K562 (cell line): Measurements from ENCODE around the gene AKAP7. TPM values are rescaled to one million over a fixed set of nuclear protein-coding genes. Genes with fewer than 3 reads are reported as not detected.

Source experiments
- ATAC-seq: fragments of 200-7000 bp; cut with Tn5 transposase; 3 replicates; pipeline ENCODE4 v1.9.1; 2020; ENCODE audit warnings: moderate library complexity
- BruUV-seq: library from RNA; stranded (reverse); fragments of 400-500 nt; replicated peaks from 2 replicates; lab custom pipeline; 2021; lab: Mats Ljungman, UMichigan
- CTCF ChIA-PET: fragments of 300-600 bp; formaldehyde crosslinking; extraction: SDS; loops from one replicate; lab custom pipeline; 2021; ENCODE audit warnings: low intra/inter-chr PET ratio; lab: Yijun Ruan, JAX
- POLR2A ChIA-PET: fragments of 300-600, 350-650 bp; sonication (Branson Sonifier 250); formaldehyde crosslinking; extraction: SDS; loops from one replicate; lab custom pipeline; 2021; ENCODE audit warnings: antibody characterized with exemption, inconsistent platforms; lab: Yijun Ruan, JAX
- DNase-seq, 4 experiments: peaks; one replicate each; pipeline versions ENCODE4 v3.0.0 to v3.0.0-alpha.2; 2011 to 2018; ENCODE audit warnings: low spot score in 3 of 4, mixed read lengths in 3 of 4; ENCODE audit errors: extremely low read depth in 1 of 4
- FAIRE-seq: peaks from 2 replicates; lab custom pipeline; 2011; peaks lifted over from hg19 to GRCh38; lab: Jason Lieb, UNC
- H2AFZ ChIP-seq: 2 replicates; pipeline ENCODE4 v1.6.0; 2011; ENCODE audit warnings: low read depth, low read length, control low read depth, inconsistent platforms
- H3K27ac ChIP-seq: fragments of 200-600 bp; 3 replicates; pipeline ENCODE4 v1.8.0; 2011; ENCODE audit warnings: low read depth, mild to moderate bottlenecking, control low read depth, inconsistent platforms, low read length, moderate library complexity, mixed read lengths; ENCODE audit errors: extremely low read depth
- H3K27me3 ChIP-seq, 2 experiments: fragments of 300-600 bp in 1 of 2; 2 replicates in 1 of 2; 3 replicates in 1 of 2; pipeline versions ENCODE4 v1.6.0 to v1.8.0; 2011; ENCODE audit warnings: inconsistent platforms in 2 of 2, low read length in 2 of 2, mild to moderate bottlenecking in 1 of 2, mixed read lengths in 1 of 2, moderate library complexity in 1 of 2; ENCODE audit not compliant: control insufficient read depth in 2 of 2, insufficient read depth in 2 of 2
- H3K36me3 ChIP-seq: fragments of 300-600 bp; 3 replicates; pipeline ENCODE4 v1.8.0; 2011; ENCODE audit warnings: mild to moderate bottlenecking, low read length, inconsistent platforms; ENCODE audit not compliant: control insufficient read depth, insufficient read depth
- H3K4me1 ChIP-seq, 2 experiments: fragments of 200-600 bp in 1 of 2; replicated peaks in 1 of 2; 2 replicates in 1 of 2; 3 replicates in 1 of 2; pipeline versions ENCODE4 v1.5.1 to v1.8.0; 2011; ENCODE audit warnings: inconsistent platforms in 2 of 2, low read length in 2 of 2, mild to moderate bottlenecking in 1 of 2, mixed read lengths in 1 of 2, moderate library complexity in 1 of 2; ENCODE audit not compliant: control insufficient read depth in 2 of 2, insufficient read depth in 2 of 2
- H3K4me2 ChIP-seq: 2 replicates; pipeline ENCODE4 v1.6.1; 2011; ENCODE audit warnings: low read length, control low read depth, inconsistent platforms, mixed read lengths; ENCODE audit not compliant: insufficient read depth
- H3K4me3 ChIP-seq: fragments of 200-600 bp; sonication (generic), shearing (Covaris generic); 2 replicates; pipeline ENCODE4 v1.5.1; 2016; ENCODE audit warnings: control low read depth, inconsistent platforms
- H3K79me2 ChIP-seq: fragments of 200-600 bp; 3 replicates; pipeline ENCODE4 v1.8.0; 2011; ENCODE audit warnings: low read length, inconsistent platforms; ENCODE audit not compliant: control insufficient read depth, insufficient read depth
- H3K9ac ChIP-seq, 2 experiments: 2 replicates each; pipeline versions ENCODE4 v1.6.0 to v1.6.1; 2011; ENCODE audit warnings: low read depth in 2 of 2, low read length in 2 of 2, control low read depth in 1 of 2, inconsistent platforms in 1 of 2, mild to moderate bottlenecking in 1 of 2, mixed read lengths in 1 of 2; ENCODE audit not compliant: insufficient read depth in 1 of 2
- H3K9me1 ChIP-seq: one replicate; pipeline ENCODE4 v1.6.0; 2011; ENCODE audit warnings: inconsistent platforms, mild to moderate bottlenecking, low read length, moderate library complexity; ENCODE audit not compliant: control insufficient read depth, insufficient read depth
- H3K9me3 ChIP-seq: replicated peaks from 2 replicates; pipeline ENCODE4 v1.5.1; 2011; ENCODE audit warnings: low read depth, low read length, inconsistent platforms; ENCODE audit not compliant: control insufficient read depth, insufficient read depth
- H4K20me1 ChIP-seq: replicated peaks from 2 replicates; pipeline ENCODE4 v1.6.1; 2011; ENCODE audit warnings: low read length, inconsistent platforms, mixed read lengths; ENCODE audit not compliant: control insufficient read depth, insufficient read depth
- CREBBP ChIP-seq: IDR thresholded peaks from one replicate; pipeline ENCODE4 v1.6.1; 2012; ENCODE audit warnings: low read depth, mild to moderate bottlenecking, control low read depth, inconsistent platforms, low read length
- DNMT1 ChIP-seq: fragments of 450-650 bp; IDR thresholded peaks from 2 replicates; pipeline ENCODE4 v1.6.1; 2016; ENCODE audit warnings: antibody characterized with exemption, mild to moderate bottlenecking
- E2F8 ChIP-seq: fragments of 450-650 bp; IDR thresholded peaks from 2 replicates; pipeline ENCODE4 v1.7.1; 2018; ENCODE audit warnings: mild to moderate bottlenecking, low read depth; ENCODE audit not compliant: partially characterized antibody
- EHMT2 ChIP-seq: fragments of 450-650 bp; IDR thresholded peaks from 2 replicates; pipeline ENCODE4 v1.6.1; 2018; ENCODE audit warnings: antibody characterized with exemption
- HDAC6 ChIP-seq: IDR thresholded peaks from 2 replicates; pipeline ENCODE4 v1.6.1; 2012; ENCODE audit warnings: low read depth, mild to moderate bottlenecking, control low read depth, inconsistent platforms, low read length, moderate library complexity
- KDM2B ChIP-seq: fragments of 250-450 bp; sonication (Bioruptor Pico); IDR thresholded peaks from 2 replicates; pipeline ENCODE4 v1.8.0; 2021; ENCODE audit warnings: mild to moderate bottlenecking, moderate library complexity
- NR1H2 ChIP-seq: sonication (generic); formaldehyde crosslinking; IDR thresholded peaks from 2 replicates; pipeline ENCODE4 v1.4.0; 2020; ENCODE audit warnings: mild to moderate bottlenecking, missing genetic modification reagents
- POLR2G ChIP-seq: fragments of 200-400 bp; formaldehyde crosslinking; IDR thresholded peaks from 2 replicates; pipeline ENCODE4 v1.6.1; 2017; ENCODE audit warnings: low read depth, mild to moderate bottlenecking, antibody characterized with exemption, low read length, moderate library complexity
- SPI1 ChIP-seq: IDR thresholded peaks from 2 replicates; pipeline ENCODE4 v1.6.1; 2011; ENCODE audit warnings: low read depth, low read length, control low read depth, borderline replicate concordance
- ZNF197 ChIP-seq: fragments of 200-800 bp; sonication (Bioruptor generic); IDR thresholded peaks from 2 replicates; pipeline ENCODE4 v1.6.1; 2016; ENCODE audit warnings: low read depth, missing genetic modification characterization, missing compliant biosample characterization
- ZNF23 ChIP-seq: fragments of 250-450 bp; sonication (Bioruptor Pico); IDR thresholded peaks from 2 replicates; pipeline ENCODE4 v1.4.0; 2020; ENCODE audit warnings: mild to moderate bottlenecking
- WGBS: fragments of 100-300 bp; shearing (Covaris generic); methylation state at CpG from one replicate; pipeline ENCODE4 v1.1.6; 2016; ENCODE audit warnings: low coverage, mixed read lengths; ENCODE audit not compliant: insufficient coverage; ENCODE audit errors: missing lambda C conversion rate; 5-methylcytosine and 5-hydroxymethylcytosine counted together
- in situ Hi-C: fragments of 300-500 bp; cut with MboI; formaldehyde crosslinking; loops from 4 replicates; pipeline ENCODE4 v1.15.0; 2018; ENCODE audit warnings: inconsistent platforms, mixed read lengths
- intact Hi-C: fragments of 100-400 bp; cut with micrococcal nuclease; formaldehyde crosslinking; loops from 2 replicates; pipeline ENCODE4 v1.14.2; 2022
- polyA plus RNA-seq, 8 experiments: library from polyadenylated mRNA; depleted of rRNA in 4 of 8; stranded (reverse) in 5 of 8; unstranded in 3 of 8; fragments of >200 nt; fragmentation: Nextera tagmentation in 2 of 8; fragmentation: Illumina TruSeq in 1 of 8; extraction: Ambion mirVana in 2 of 8; extraction: Trizol in 1 of 8; gene quantifications; 2 replicates each; pipeline versions ENCODE4 v1.2.1 to v1.2.3, GENCODE V29; 2011 to 2014; ENCODE audit warnings: inconsistent platforms in 1 of 8, missing spikeins in 1 of 8
- total RNA-seq, 7 experiments: library from RNA; depleted of rRNA in 6 of 7; stranded (reverse); fragments of >200 nt in 6 of 7; fragmentation: Illumina TruSeq in 2 of 7; extraction: Trizol in 2 of 7; gene quantifications; 2 replicates each; pipeline versions ENCODE4 v1.2.1 to v1.2.3, GENCODE V29; 2011 to 2021; ENCODE audit warnings: low replicate concordance in 1 of 7
- TF ChIP-seq, protein P1 (sequence below), 2 experiments: fragments of 450-650 bp in 1 of 2; sonication (generic) in 1 of 2; formaldehyde crosslinking; conservative IDR thresholded peaks; 2 replicates each; pipeline versions ENCODE4 v1.4.0 to v1.8.1; 2020 to 2022; ENCODE audit warnings: mild to moderate bottlenecking in 1 of 2, missing genetic modification reagents in 1 of 2

The AKAP7 gene
- total and polyA plus RNA-seq, 9 of the 15 experiments (the other 6 are each of a cell fraction or from before 2014, with no cell fraction given) = 0.82 to 2.6 (median 1.6) TPM

DNA sequence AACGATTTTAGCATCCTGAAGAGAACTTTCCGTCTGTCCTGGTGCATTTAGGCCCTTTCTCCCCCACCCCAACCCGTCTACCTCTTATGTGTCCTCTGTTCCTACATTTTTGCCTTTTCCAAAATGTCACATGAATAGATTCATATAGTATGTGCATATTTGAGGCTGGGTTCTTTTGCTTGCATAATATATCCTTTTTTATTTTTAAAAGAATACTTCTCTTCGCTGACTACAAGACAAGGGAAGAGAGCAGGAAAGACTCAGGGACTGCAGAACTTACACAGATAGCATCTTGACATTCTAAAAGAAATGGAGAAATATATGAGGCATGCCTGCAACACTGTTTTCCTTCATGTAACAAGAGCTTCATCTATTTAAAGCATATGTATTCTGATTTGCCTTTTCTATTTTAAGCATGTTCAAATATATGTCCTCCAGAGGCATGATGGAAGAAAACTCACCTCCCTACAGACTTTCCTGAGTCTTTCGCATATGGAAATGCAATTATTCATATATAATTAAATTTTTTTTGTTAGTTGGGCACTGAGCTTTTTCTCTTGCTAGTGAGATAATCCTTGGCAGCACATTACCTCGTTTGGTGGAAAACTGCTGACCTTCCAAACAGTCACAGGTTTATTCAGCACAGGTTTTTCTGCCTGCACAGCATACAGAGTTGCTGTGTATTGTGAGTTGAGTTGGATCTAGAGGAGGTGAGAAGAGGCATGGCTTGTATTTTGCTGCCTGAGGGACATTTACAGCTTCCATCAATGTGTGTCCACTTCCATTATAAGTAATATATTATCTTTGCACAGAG, 170.0 kb downstream of the AKAP7 start (continued):
- no peak for TF ChIP-seq ZNF23 (CRISPR knock-in tag)
- no peak for TF ChIP-seq EHMT2
- no peak for TF ChIP-seq DNMT1
- no peak for TF ChIP-seq E2F8
- TF ChIP-seq CREBBP = no peak

DNA sequence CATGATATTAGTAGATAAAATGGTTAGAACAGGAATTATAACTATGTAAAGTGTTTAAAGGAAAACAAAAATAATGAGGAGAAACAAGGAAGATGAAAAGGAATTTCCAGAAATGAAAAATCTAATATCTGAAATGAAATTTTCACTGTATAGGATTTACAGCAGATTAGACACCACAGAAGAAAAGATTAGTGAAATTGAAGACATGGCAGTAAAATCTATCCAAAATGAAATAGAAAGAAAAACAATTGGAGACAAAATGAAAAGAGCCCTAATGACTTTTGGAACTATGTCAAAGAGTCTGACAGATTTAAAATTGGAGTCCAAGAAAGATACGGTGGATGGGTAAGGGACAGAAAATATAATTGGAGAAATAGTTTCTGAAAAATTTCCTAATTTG, 174.2 kb downstream of the AKAP7 start:
- Histone ChIP-seq H3K27me3 (no peaks in the 10 kb centered on the region), H3K9me1 (no peaks in the 10 kb centered on the region), H3K27ac (no peak overlapping the region), H2AFZ (no peak overlapping the region), H3K4me3 (no peak overlapping the region), H4K20me1 (no peaks in the 10 kb centered on the region), H3K4me1 (no peaks in the 10 kb centered on the region), H3K9me3 (no peaks in the 10 kb centered on the region), H3K36me3 (no peaks in the 10 kb centered on the region), H3K4me2 (no peak overlapping the region), H3K79me2 (no peaks in the 10 kb centered on the region), H3K9ac (no peak overlapping the region)
- no peak for DNase-seq
- 3% methylated on average over 1 of the region's 1 CpG for WGBS
- TF ChIP-seq SPI1 (no peak), NR1H2 (CRISPR knock-in tag) (no peak), POLR2G (no peak), KDM2B (CRISPR knock-in tag) (no peak), ZNF197 (CRISPR knock-in tag) (no peak), HDAC6 (no peak)
- TF ChIP-seq, protein P1, sequence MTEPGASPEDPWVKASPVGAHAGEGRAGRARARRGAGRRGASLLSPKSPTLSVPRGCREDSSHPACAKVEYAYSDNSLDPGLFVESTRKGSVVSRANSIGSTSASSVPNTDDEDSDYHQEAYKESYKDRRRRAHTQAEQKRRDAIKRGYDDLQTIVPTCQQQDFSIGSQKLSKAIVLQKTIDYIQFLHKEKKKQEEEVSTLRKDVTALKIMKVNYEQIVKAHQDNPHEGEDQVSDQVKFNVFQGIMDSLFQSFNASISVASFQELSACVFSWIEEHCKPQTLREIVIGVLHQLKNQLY (CRISPR knock-in tag; conservative IDR thresholded peaks at IDR 0.05) = no peak
- no peak for FAIRE-seq
- ChIA-PET CTCF (no interaction called here), POLR2A (no interaction called here)
- intact Hi-C loops = no loop called here
- ATAC-seq = no peak
- BruUV-seq = no TSS peak
- in situ Hi-C loops = no loop called here
